PC-3 (cell line): ENCODE results near the gene ACAP3. TPM values are rescaled to one million over a fixed set of nuclear protein-coding genes. Genes with fewer than 3 reads are reported as not detected.

Source experiments
- ATAC-seq: fragments of 200-7000 bp; cut with Tn5 transposase; 2 replicates; pipeline ENCODE4 v1.9.1; 2020; ENCODE audit warnings: mild to moderate bottlenecking, moderate library complexity
- BruUV-seq: library from RNA; stranded (reverse); fragments of 400-500 nt; replicated peaks from 2 replicates; lab custom pipeline; 2021; lab: Mats Ljungman, UMichigan
- CTCF ChIA-PET: fragments of 300-600 bp; sonication (Branson Sonifier 250); formaldehyde crosslinking; loops from one replicate; lab custom pipeline; 2022; ENCODE audit warnings: antibody characterized with exemption; lab: Charles Lee
- POLR2A ChIA-PET: fragments of 300-600 bp; sonication (Branson Sonifier 250); formaldehyde crosslinking; loops from one replicate; lab custom pipeline; 2022; ENCODE audit warnings: antibody characterized with exemption; ENCODE audit not compliant: unreplicated experiment; lab: Charles Lee
- DNase-seq: peaks from one replicate; pipeline ENCODE4 v3.0.0-alpha.2; 2015
- H2AFZ ChIP-seq: fragments of 300-600 bp; sonication (generic); 2 replicates; pipeline ENCODE4 v1.6.0; 2016; ENCODE audit warnings: antibody characterized with exemption, low read length
- H3F3A ChIP-seq: fragments of 300-600 bp; sonication (generic); one replicate; pipeline ENCODE4 v1.6.0; 2017; ENCODE audit warnings: antibody characterized with exemption, low read length, control low read depth, mild to moderate bottlenecking; ENCODE audit not compliant: unreplicated experiment
- H3K27ac ChIP-seq: fragments of 300-600 bp; sonication (generic); 2 replicates; pipeline ENCODE4 v1.5.1; 2016; ENCODE audit warnings: mild to moderate bottlenecking, low read length
- H3K27me3 ChIP-seq: fragments of 300-600 bp; sonication (generic); 2 replicates; pipeline ENCODE4 v1.6.1; 2016; ENCODE audit warnings: low read length, mixed read lengths
- H3K36me3 ChIP-seq: fragments of 300-600 bp; sonication (generic); 2 replicates; pipeline ENCODE4 v1.6.1; 2016; ENCODE audit warnings: low read depth, mixed run types, low read length, mixed read lengths
- H3K4me1 ChIP-seq: fragments of 300-600 bp; sonication (generic); 2 replicates; pipeline ENCODE4 v1.5.1; 2016; ENCODE audit warnings: low read length; ENCODE audit not compliant: insufficient read depth
- H3K4me2 ChIP-seq: fragments of 300-600 bp; sonication (generic); 2 replicates; pipeline ENCODE4 v1.6.0; 2016; ENCODE audit warnings: low read length
- H3K4me3 ChIP-seq: fragments of 300-600 bp; sonication (generic); 2 replicates; pipeline ENCODE4 v1.5.1; 2016; ENCODE audit warnings: mild to moderate bottlenecking, low read length, mixed read lengths
- H3K79me2 ChIP-seq: fragments of 300-600 bp; sonication (generic); 2 replicates; pipeline ENCODE4 v1.6.1; 2017; ENCODE audit warnings: low read length, mixed read lengths
- H3K9ac ChIP-seq: fragments of 300-600 bp; sonication (generic); 2 replicates; pipeline ENCODE4 v1.6.0; 2016; ENCODE audit warnings: mild to moderate bottlenecking, low read length
- H3K9me2 ChIP-seq: fragments of 300-600 bp; sonication (generic); replicated peaks from 2 replicates; pipeline ENCODE4 v1.6.1; 2016; ENCODE audit warnings: mixed run types, low read length, mixed read lengths
- H3K9me3 ChIP-seq: fragments of 300-600 bp; sonication (generic); 2 replicates; pipeline ENCODE4 v1.6.1; 2016; ENCODE audit warnings: low read length, mixed read lengths
- H4K20me1 ChIP-seq: fragments of 300-600 bp; sonication (generic); 2 replicates; pipeline ENCODE4 v1.6.1; 2016; ENCODE audit warnings: low read length, mixed read lengths
- CTCF ChIP-seq: fragments of 300-600 bp; sonication (generic); conservative IDR thresholded peaks from 2 replicates; pipeline ENCODE4 v1.5.1; 2017; ENCODE audit warnings: antibody characterized with exemption, low read depth, mild to moderate bottlenecking, low read length
- EZH2 ChIP-seq: fragments of 300-600 bp; sonication (generic); IDR thresholded peaks from one replicate; pipeline ENCODE4 v1.6.1; 2017; ENCODE audit warnings: antibody characterized with exemption, mild to moderate bottlenecking, low read length; ENCODE audit not compliant: unreplicated experiment
- EZH2phosphoT487 ChIP-seq: fragments of 300-600 bp; sonication (generic); IDR thresholded peaks from 2 replicates; pipeline ENCODE4 v1.6.1; 2018; ENCODE audit warnings: mild to moderate bottlenecking, antibody characterized with exemption, low read length, borderline replicate concordance
- intact Hi-C: fragments of 100-400 bp; cut with micrococcal nuclease; formaldehyde crosslinking; loops from 2 replicates; pipeline ENCODE4 v1.9.0; 2023
- total RNA-seq: library from RNA; depleted of rRNA; stranded (reverse); fragments of >200 nt; gene quantifications from 2 replicates; pipeline ENCODE4 v1.2.3, GENCODE V29; 2014

Gene ACAP3
- total RNA-seq, 1 experiment from 2014 or later = 116 TPM

GRCh38 chr1:1335792-1336248 lies 28.1 kb upstream of the ACAP3 start:
- H4K20me1 ChIP-seq = peaks cover 5% of the 10 kb centered on the region; the same call in 1 of the 2 replicates
- H3K4me1 ChIP-seq = peaks cover 26% of the 10 kb centered on the region
- H3K79me2 ChIP-seq = no peaks in the 10 kb centered on the region; the same call in 1 of the 2 replicates
- TF ChIP-seq EZH2phosphoT487 (no peak), CTCF (no peak), EZH2 (no peak)
- intact Hi-C loops = no loop called here
- ChIA-PET CTCF (no interaction called here), POLR2A (no interaction called here)
- no peaks in the 10 kb centered on the region for H3K9me2 ChIP-seq
- H3K9me3 ChIP-seq = no peaks in the 10 kb centered on the region
- DNase-seq (no peak), ATAC-seq (no peak)
- no peak overlapping the region for H3K27ac ChIP-seq
- H3K4me2 ChIP-seq = no peak overlapping the region
- no peaks in the 10 kb centered on the region for H3K27me3 ChIP-seq
- no peak overlapping the region for H3K4me3 ChIP-seq
- no peaks in the 10 kb centered on the region for H3F3A ChIP-seq
- peaks cover 42% of the 10 kb centered on the region for H3K36me3 ChIP-seq
- H3K9ac ChIP-seq = no peak overlapping the region
- no TSS peak for BruUV-seq
- no peak overlapping the region for H2AFZ ChIP-seq

- TSS peak; percentile 32 for BruUV-seq
- peaks cover 5% of the 10 kb centered on the region; the same call in 1 of the 2 replicates for H4K20me1 ChIP-seq
- peaks cover 32% of the 10 kb centered on the region for H3K4me1 ChIP-seq
Measured at GRCh38 chr1:1335283-1335682, 27.6 kb upstream of the ACAP3 start.

More at GRCh38 chr1:1335283-1335682, 27.6 kb upstream of the ACAP3 start:
- intact Hi-C loops = no loop called here
- Histone ChIP-seq H3K27ac (no peak overlapping the region), H3K9ac (no peak overlapping the region), H3K9me3 (no peaks in the 10 kb centered on the region), H3K4me3 (no peak overlapping the region), H3K79me2 (no peaks in the 10 kb centered on the region; the same call in 1 of the 2 replicates), H3K4me2 (no peak overlapping the region), H3F3A (no peaks in the 10 kb centered on the region), H2AFZ (no peak overlapping the region), H3K9me2 (no peaks in the 10 kb centered on the region), H3K36me3 (peaks cover 37% of the 10 kb centered on the region), H3K27me3 (no peaks in the 10 kb centered on the region)
- POLR2A ChIA-PET = no interaction called here
- ATAC-seq = no peak
- DNase-seq = no peak
- TF ChIP-seq EZH2 = no peak
- no peak for TF ChIP-seq EZH2phosphoT487
- no peak for TF ChIP-seq CTCF
- CTCF ChIA-PET = no interaction called here
